HEK293 (cell line): ENCODE measurements around the gene UBE2D4.

ENCODE experiments used
- KLF10 ChIP-seq: fragments of 450-650 bp; IDR thresholded peaks from 2 replicates; pipeline ENCODE4 v1.5.1; 2018; ENCODE audit warnings: missing biosample characterization, mild to moderate bottlenecking, missing genetic modification characterization
- MYNN ChIP-seq: fragments of 450-650 bp; formaldehyde crosslinking; IDR thresholded peaks from 2 replicates; pipeline ENCODE4 v1.5.1; 2016; ENCODE audit warnings: missing biosample characterization, missing genetic modification characterization, borderline replicate concordance
- PBX3 ChIP-seq: sonication (generic); formaldehyde crosslinking; IDR thresholded peaks from 2 replicates; pipeline ENCODE4 v1.8.1; 2022; ENCODE audit warnings: mild to moderate bottlenecking, moderate library complexity, missing genetic modification reagents
- REPIN1 ChIP-seq: fragments of 450-650 bp; formaldehyde crosslinking; IDR thresholded peaks from 2 replicates; pipeline ENCODE4 v1.5.1; 2017; ENCODE audit warnings: missing biosample characterization, missing genetic modification characterization, low read depth
- ZBTB10 ChIP-seq: fragments of 450-650 bp; formaldehyde crosslinking; IDR thresholded peaks from 2 replicates; pipeline ENCODE4 v1.5.1; 2016; ENCODE audit warnings: missing biosample characterization, missing genetic modification characterization
- ZBTB11 ChIP-seq: fragments of 450-650 bp; formaldehyde crosslinking; conservative IDR thresholded peaks from 2 replicates; pipeline ENCODE4 v1.5.1; 2016; ENCODE audit warnings: low read depth, missing biosample characterization, missing genetic modification characterization
- ZBTB20 ChIP-seq: fragments of 450-650 bp; formaldehyde crosslinking; IDR thresholded peaks from 2 replicates; pipeline ENCODE4 v1.5.1; 2016; ENCODE audit warnings: missing biosample characterization, missing genetic modification characterization
- ZNF169 ChIP-seq: fragments of 450-650 bp; formaldehyde crosslinking; IDR thresholded peaks from 2 replicates; pipeline ENCODE4 v1.5.1; 2016; ENCODE audit warnings: missing biosample characterization, missing genetic modification characterization
- ZNF274 ChIP-seq, 2 experiments: fragments of 200-500 bp in 1 of 2; fragments of 450-650 bp in 1 of 2; sonication (Bioruptor generic) in 1 of 2; formaldehyde crosslinking in 1 of 2; IDR thresholded peaks; 2 replicates each; pipeline versions ENCODE4 v1.5.1 to v1.6.1; 2014 to 2016; ENCODE audit warnings: borderline replicate concordance in 1 of 2, inconsistent platforms in 1 of 2, low read length in 1 of 2, missing biosample characterization in 1 of 2, missing genetic modification characterization in 1 of 2
- ZNF280D ChIP-seq: fragments of 450-650 bp; formaldehyde crosslinking; IDR thresholded peaks from 2 replicates; pipeline ENCODE4 v1.5.1; 2016; ENCODE audit warnings: missing biosample characterization, missing genetic modification characterization
- ZNF416 ChIP-seq: fragments of 450-650 bp; formaldehyde crosslinking; IDR thresholded peaks from 2 replicates; pipeline ENCODE4 v1.5.1; 2016; ENCODE audit warnings: missing biosample characterization, missing genetic modification characterization
- ZNF449 ChIP-seq: fragments of 450-650 bp; formaldehyde crosslinking; IDR thresholded peaks from 2 replicates; pipeline ENCODE4 v1.5.1; 2017; ENCODE audit warnings: missing biosample characterization, mild to moderate bottlenecking, missing genetic modification characterization, moderate library complexity
- ZNF544 ChIP-seq: fragments of 450-650 bp; formaldehyde crosslinking; IDR thresholded peaks from 2 replicates; pipeline ENCODE4 v1.5.0; 2017; ENCODE audit warnings: missing biosample characterization, missing genetic modification characterization
- ZNF624 ChIP-seq: fragments of 450-650 bp; formaldehyde crosslinking; IDR thresholded peaks from 2 replicates; pipeline ENCODE4 v1.5.1; 2017; ENCODE audit warnings: missing biosample characterization, missing genetic modification characterization
- ZNF626 ChIP-seq: fragments of 450-650 bp; sonication (Bioruptor Pico); formaldehyde crosslinking; IDR thresholded peaks from 2 replicates; pipeline ENCODE4 v1.5.1; 2018; ENCODE audit warnings: missing biosample characterization, missing genetic modification characterization, inconsistent platforms
- ZNF660 ChIP-seq: fragments of 450-650 bp; IDR thresholded peaks from 2 replicates; pipeline ENCODE4 v1.5.1; 2018; ENCODE audit warnings: missing biosample characterization, mild to moderate bottlenecking, missing genetic modification characterization
- ZNF677 ChIP-seq: fragments of 450-650 bp; IDR thresholded peaks from 2 replicates; pipeline ENCODE4 v1.5.0; 2018; ENCODE audit warnings: missing biosample characterization, mild to moderate bottlenecking, missing genetic modification characterization, moderate library complexity
- ZNF692 ChIP-seq: fragments of 450-650 bp; formaldehyde crosslinking; IDR thresholded peaks from 2 replicates; pipeline ENCODE4 v1.5.1; 2016; ENCODE audit warnings: missing biosample characterization, missing genetic modification characterization
- ZNF843 ChIP-seq: fragments of 450-650 bp; formaldehyde crosslinking; IDR thresholded peaks from 2 replicates; pipeline ENCODE4 v1.5.1; 2016; ENCODE audit warnings: missing biosample characterization, missing genetic modification characterization
- ZSCAN23 ChIP-seq: fragments of 450-650 bp; formaldehyde crosslinking; IDR thresholded peaks from 2 replicates; pipeline ENCODE4 v1.5.1; 2016; ENCODE audit warnings: missing biosample characterization, missing genetic modification characterization
- ZSCAN5A ChIP-seq: fragments of 450-650 bp; formaldehyde crosslinking; IDR thresholded peaks from 2 replicates; pipeline ENCODE4 v1.5.1; 2016; ENCODE audit warnings: missing biosample characterization, missing genetic modification characterization

Gene UBE2D4

GRCh38 chr7:43925984-43926797 lies at the start of gene UBE2D4 (continued):
- 0 out of 2 replicates have a peak, but pooled peaks have one; percentile 14 for TF ChIP-seq ZBTB11 (tag by site-specific recombination)
- no peak for TF ChIP-seq ZNF274 (IDR thresholded peaks at IDR 0.05; ENCODE audit: low read length)
- TF ChIP-seq ZNF274 (tag by site-specific recombination; IDR thresholded peaks at IDR 0.05; ENCODE audit: borderline replicate concordance): no peak
- no peak for TF ChIP-seq ZNF624
- no peak for TF ChIP-seq ZBTB10
- 0 out of 2 replicates have a peak, but pooled peaks have one; percentile 24 for TF ChIP-seq PBX3 (CRISPR knock-in tag)
- TF ChIP-seq ZNF544 (tag by site-specific recombination): no peak
- TF ChIP-seq ZNF449 (tag by site-specific recombination): no peak
- peak; percentile 93 for TF ChIP-seq ZNF660 (tag by site-specific recombination)
- TF ChIP-seq ZNF416 (tag by site-specific recombination): no peak
- TF ChIP-seq ZNF843 (tag by site-specific recombination): peak; percentile 57
- TF ChIP-seq ZNF169 (tag by site-specific recombination): no peak
- TF ChIP-seq ZSCAN5A (tag by site-specific recombination): peak; percentile 87; the same call in 1 of the 2 replicates
- TF ChIP-seq ZNF692 (tag by site-specific recombination): peak; percentile 88
- TF ChIP-seq ZSCAN23 (tag by site-specific recombination): peak; percentile 71; the same call in 1 of the 2 replicates
- peak; percentile 41 for TF ChIP-seq ZNF677 (tag by site-specific recombination)
- 0 out of 2 replicates have a peak, but pooled peaks have one; percentile 43 for TF ChIP-seq REPIN1
- TF ChIP-seq ZNF626 (tag by site-specific recombination): no peak
- TF ChIP-seq KLF10 (tag by site-specific recombination): no peak
- TF ChIP-seq ZBTB20 (tag by site-specific recombination): peak; percentile 76
- no peak for TF ChIP-seq MYNN (tag by site-specific recombination)
- no peak for TF ChIP-seq ZNF280D (tag by site-specific recombination)
